NK-92 (cell line): ENCODE measurements around the gene DEFB118.
"Not testable (repeated sequence)": the region's sequence is repeated elsewhere in the genome, so short reads cannot be mapped to it uniquely, and the experiment has no call there.

Experiments
- DNase-seq: peaks from one replicate; lab custom pipeline; 2025; ENCODE audit not compliant: unreplicated experiment; lab: John Stamatoyannopoulos, UW

DEFB118 gene

DNA sequence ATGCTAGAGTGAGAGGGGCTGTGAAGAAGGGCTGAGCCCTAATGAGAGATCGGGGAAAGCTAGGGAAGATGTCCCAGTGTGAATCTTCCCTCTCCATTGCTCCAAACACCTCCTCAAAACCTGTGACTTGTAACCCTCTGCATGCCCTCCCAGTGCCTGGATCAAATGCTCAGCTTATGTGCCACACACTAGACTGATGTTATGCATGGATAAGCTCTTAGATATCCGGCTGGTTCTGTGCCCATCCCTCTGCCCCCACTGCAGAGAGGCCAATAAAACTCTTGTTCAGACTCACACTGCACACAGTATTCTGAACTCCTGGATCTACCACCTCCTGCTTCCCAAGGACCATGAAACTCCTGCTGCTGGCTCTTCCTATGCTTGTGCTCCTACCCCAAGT, at the start of gene DEFB118:
DEFB118 (plus strand) TSS at position 301 of the 400 bp plus-strand sequence; CDS start at position 351, 50 bp downstream.
- DNase-seq: no peak

DNA sequence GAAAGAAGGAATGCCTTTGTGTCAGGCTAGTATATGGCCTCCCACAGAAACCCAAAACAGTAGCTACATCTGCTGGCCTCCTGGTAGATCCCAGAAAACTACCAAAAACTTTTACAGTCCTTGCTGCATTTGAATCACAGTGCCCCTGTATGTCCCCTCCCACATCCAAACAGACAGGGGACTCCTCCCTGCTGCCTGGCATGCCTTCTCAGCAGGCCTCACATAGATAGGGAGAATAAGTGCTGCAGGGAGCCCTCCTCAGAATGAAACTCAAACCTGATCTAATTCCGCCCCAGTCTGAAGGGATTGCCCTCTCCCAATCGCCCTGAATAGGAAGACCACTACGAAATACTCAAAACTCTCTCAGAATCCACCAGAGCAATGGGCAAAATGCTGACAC, 45.9 kb upstream of the DEFB118 start:
- DNase-seq: no peak

GRCh38 chr20:31330893-31331292, 37.5 kb upstream of the DEFB118 start:
- DNase-seq: no peak

DNA sequence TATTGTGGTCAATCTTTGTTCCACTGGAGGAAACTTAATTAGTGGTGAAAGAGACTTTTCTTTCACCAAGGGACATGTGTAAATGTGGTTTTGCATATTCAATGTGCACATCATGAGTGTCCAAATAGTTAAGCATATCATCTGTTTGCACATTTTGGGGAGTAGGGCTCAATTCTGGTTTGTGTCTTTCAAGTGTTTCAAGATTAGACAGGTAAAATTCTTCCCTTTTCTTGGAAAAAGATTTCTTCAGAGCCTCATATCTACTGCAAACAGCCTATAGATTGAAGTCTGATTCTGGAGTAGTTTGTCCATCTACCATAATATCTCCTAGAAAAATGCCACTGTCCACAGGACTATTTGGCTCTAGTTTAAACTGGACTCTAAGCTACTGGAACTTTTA, 26.9 kb upstream of the DEFB118 start:
- DNase-seq: no peak

GRCh38 chr20:31355981-31356380, 12.4 kb upstream of the DEFB118 start:
- no peak for DNase-seq

- DNase-seq: no peak
Observed at GRCh38 chr20:31363295-31363694, 5.1 kb upstream of the DEFB118 start.

DNA sequence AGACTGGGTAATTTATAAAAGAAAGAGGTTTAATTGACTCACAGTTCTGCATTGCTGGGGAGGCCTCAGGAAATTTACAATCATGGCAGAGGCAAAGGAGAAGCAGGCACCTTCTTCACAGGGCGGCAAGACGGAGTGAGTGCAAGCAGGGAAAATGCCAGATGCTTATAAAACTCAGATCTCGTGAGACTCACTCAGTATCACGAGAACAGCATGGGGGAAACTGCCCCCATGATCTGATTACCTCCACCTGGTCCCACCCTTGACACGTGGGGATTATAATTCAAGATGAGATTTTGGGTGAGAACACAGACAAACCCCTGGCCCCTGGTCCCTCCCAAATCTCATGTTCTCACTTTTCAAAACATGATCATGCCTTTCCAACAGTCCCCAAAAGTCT, 4.1 kb upstream of the DEFB118 start:
- DNase-seq: not testable (repeated sequence)

- DNase-seq: no peak
Observed at GRCh38 chr20:31374346-31374745, 5.9 kb downstream of the DEFB118 start.

- no peak for DNase-seq
Observed at GRCh38 chr20:31390490-31390889, 22.1 kb downstream of the DEFB118 start, which contains the start of gene DEFB119. DEFB119 (minus strand) TSS chr20:31390590; CDS start chr20:31390483, 107 bp downstream.

- DNase-seq: no peak
Observed at GRCh38 chr20:31392836-31393235, 24.4 kb downstream of the DEFB118 start.

- DNase-seq: no peak
Observed at GRCh38 chr20:31394900-31395299, 26.5 kb downstream of the DEFB118 start.

DNA sequence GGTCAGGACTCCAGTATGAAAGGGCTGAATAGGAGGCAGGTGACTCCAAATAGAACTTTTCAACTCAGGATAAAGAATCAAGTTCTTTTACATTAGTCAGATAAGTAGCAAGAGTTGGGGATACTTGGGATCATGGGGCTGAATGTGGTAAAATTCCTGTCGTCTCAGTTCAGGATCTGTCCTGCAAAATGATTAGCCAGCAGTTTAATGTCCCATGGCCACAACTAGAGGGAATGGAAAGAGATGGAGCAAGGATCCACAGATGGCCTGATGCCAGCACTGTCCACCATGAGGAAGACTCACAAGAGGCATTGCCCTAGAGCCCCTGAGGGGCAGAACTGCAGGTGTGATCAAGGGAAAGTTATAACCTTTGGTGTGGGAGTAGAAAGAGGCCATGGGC, 35.5 kb downstream of the DEFB118 start:
- DNase-seq: no peak

- DNase-seq: no peak
Observed at GRCh38 chr20:31406115-31406514, 37.7 kb downstream of the DEFB118 start, which contains the start of gene DEFB121. DEFB121 (minus strand) TSS chr20:31406215; CDS start chr20:31406152, 63 bp downstream.

DNA sequence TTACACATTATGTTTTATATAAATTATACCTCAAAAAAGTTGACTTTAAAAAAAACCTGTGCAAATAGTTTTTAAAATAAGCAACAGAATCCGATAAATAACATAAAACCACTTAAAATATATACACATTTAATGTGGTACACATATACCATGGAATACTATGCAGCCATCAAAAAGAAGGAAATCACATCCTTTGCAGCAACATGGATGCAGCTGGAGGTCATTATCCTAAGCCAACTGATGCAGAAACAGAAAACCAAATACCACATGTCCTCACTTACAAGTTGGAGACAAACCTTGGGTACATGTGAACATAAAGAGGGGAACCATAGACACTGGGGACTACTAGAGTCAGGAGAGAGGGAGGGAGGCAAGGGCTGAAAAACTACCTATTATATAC, 41.6 kb downstream of the DEFB118 start:
- no peak for DNase-seq

DNA sequence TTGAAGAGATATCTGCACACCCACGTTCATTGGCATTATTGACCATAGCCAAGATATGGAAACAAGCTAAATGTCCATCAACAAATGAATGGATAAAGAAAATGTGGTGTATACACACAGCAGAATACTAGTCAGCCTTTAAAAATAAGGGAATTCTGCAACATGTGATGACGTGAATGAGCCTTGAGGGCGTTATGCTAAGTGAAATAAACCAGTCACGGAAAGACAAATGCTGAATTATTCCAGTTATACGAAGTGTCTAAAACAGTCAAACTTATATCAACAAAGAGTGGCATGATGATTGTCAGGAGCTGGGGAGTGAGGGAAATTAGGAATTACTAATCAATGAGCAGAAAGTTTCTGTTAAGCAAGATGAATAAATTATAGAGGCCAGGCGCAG, 46.0 kb downstream of the DEFB118 start:
- no peak for DNase-seq

GRCh38 chr20:31415653-31416052, 47.3 kb downstream of the DEFB118 start:
- DNase-seq: no peak

DNA sequence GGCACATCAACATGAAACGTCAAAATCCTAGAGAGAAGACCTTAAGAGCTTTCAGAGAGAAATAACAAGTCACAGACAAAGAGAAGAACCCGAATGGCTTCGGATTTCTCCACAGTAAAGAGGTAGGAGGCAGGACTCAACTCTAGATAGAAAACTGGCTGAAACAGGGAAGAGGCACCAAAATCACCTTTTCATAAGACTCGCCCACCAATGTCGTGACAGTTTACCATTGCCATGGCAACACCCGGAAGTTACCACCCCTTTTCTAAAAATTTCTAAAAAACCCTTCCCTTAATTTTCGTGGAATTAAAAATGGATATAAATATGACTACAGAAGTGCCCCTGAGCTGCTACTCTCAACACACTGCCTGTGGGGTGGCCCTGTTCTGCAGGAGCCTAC, 49.9 kb downstream of the DEFB118 start:
- no peak for DNase-seq
